ENCODE data around the gene TAF1C.
"Not testable (repeated sequence)": the region's sequence is repeated elsewhere in the genome, so short reads cannot be mapped to it uniquely, and the experiment has no call there.

TAF1C gene
- total RNA-seq, result 99.8 reads per million, percentile 82 among the genes with 10 or more reads in this experiment

GRCh38 chr16:84186685-84187437 is at the start of gene TAF1C:
TAF1C (minus strand) TSS chr16:84187057; CDS start chr16:84184988, 2,069 bp downstream.
- peak; percentile 82 for DNase-seq

- no peak for DNase-seq
Observed at GRCh38 chr16:84234321-84235241, 47.7 kb upstream of the TAF1C start.

GRCh38 chr16:84233748-84234147 is 46.9 kb upstream of the TAF1C start:
- no peak for DNase-seq

GRCh38 chr16:84232969-84233368 is 46.1 kb upstream of the TAF1C start:
- DNase-seq, result no peak

GRCh38 chr16:84232060-84232459 is 45.2 kb upstream of the TAF1C start:
- DNase-seq, result no peak

GRCh38 chr16:84229471-84229870 is 42.6 kb upstream of the TAF1C start:
- no peak for DNase-seq

GRCh38 chr16:84228256-84228838 is 41.5 kb upstream of the TAF1C start:
- DNase-seq, result no peak

- DNase-seq, result no peak
Observed at GRCh38 chr16:84227548-84227947, 40.7 kb upstream of the TAF1C start.

GRCh38 chr16:84226026-84226425 is 39.2 kb upstream of the TAF1C start:
- no peak for DNase-seq

GRCh38 chr16:84225571-84225970 is 38.7 kb upstream of the TAF1C start:
- no peak for DNase-seq

- DNase-seq, result no peak
Observed at GRCh38 chr16:84225126-84225525, 38.3 kb upstream of the TAF1C start.

- DNase-seq, result no peak
Observed at GRCh38 chr16:84224554-84224953, 37.7 kb upstream of the TAF1C start.

GRCh38 chr16:84223456-84223855 is 36.6 kb upstream of the TAF1C start:
- DNase-seq, result no peak

GRCh38 chr16:84220851-84221250 is 34.0 kb upstream of the TAF1C start:
- DNase-seq, result no peak

- no peak for DNase-seq
Observed at GRCh38 chr16:84218956-84219355, 32.1 kb upstream of the TAF1C start.

- no peak for DNase-seq
Observed at GRCh38 chr16:84218176-84218823, 31.4 kb upstream of the TAF1C start.

- DNase-seq, result not testable (repeated sequence)
Observed at GRCh38 chr16:84216144-84216543, 29.3 kb upstream of the TAF1C start.

- DNase-seq, result no peak
Observed at GRCh38 chr16:84215531-84215930, 28.7 kb upstream of the TAF1C start.

- DNase-seq, result no peak
Observed at GRCh38 chr16:84214451-84215066, 27.7 kb upstream of the TAF1C start.

- no peak for DNase-seq
Observed at GRCh38 chr16:84212631-84213030, 25.8 kb upstream of the TAF1C start.

GRCh38 chr16:84212154-84212553 is 25.3 kb upstream of the TAF1C start:
- DNase-seq, result no peak

- DNase-seq, result no peak
Observed at GRCh38 chr16:84209989-84210388, 23.1 kb upstream of the TAF1C start.
